Caco-2 (cell line): ENCODE results near the gene HEXB. TPM values are rescaled to one million over a fixed set of nuclear protein-coding genes. Genes with fewer than 3 reads are reported as not detected.

ENCODE experiments used
- total RNA-seq: library from RNA; stranded (reverse); gene quantifications from 2 replicates; pipeline ENCODE4 v1.2.3, GENCODE V29; 2022

Gene HEXB
- total RNA-seq, 1 experiment from 2014 or later = 217 TPM

Other genes starting within 250 kb of the HEXB start
- gene ENC1, start 44.5 kb upstream of the HEXB start, total RNA-seq = 92.7 and 106 TPM in 2 replicates
- 43.6 and 46.5 TPM in 2 replicates for gene GFM2, start 81.9 kb downstream of the HEXB start, total RNA-seq
- 190 and 202 TPM in 2 replicates for gene NSA2, start 82.0 kb downstream of the HEXB start, total RNA-seq
- 13.9 and 14.4 TPM in 2 replicates for gene FAM169A, start 181.2 kb downstream of the HEXB start, total RNA-seq